ENCODE data around the gene SVOPL. TPM values are rescaled to one million over a fixed set of nuclear protein-coding genes. Genes with fewer than 3 reads are reported as not detected.

The SVOPL gene
- total RNA-seq, 3 donors from 2014 or later = 0.15 to 0.33 TPM; not detected in 1

DNA sequence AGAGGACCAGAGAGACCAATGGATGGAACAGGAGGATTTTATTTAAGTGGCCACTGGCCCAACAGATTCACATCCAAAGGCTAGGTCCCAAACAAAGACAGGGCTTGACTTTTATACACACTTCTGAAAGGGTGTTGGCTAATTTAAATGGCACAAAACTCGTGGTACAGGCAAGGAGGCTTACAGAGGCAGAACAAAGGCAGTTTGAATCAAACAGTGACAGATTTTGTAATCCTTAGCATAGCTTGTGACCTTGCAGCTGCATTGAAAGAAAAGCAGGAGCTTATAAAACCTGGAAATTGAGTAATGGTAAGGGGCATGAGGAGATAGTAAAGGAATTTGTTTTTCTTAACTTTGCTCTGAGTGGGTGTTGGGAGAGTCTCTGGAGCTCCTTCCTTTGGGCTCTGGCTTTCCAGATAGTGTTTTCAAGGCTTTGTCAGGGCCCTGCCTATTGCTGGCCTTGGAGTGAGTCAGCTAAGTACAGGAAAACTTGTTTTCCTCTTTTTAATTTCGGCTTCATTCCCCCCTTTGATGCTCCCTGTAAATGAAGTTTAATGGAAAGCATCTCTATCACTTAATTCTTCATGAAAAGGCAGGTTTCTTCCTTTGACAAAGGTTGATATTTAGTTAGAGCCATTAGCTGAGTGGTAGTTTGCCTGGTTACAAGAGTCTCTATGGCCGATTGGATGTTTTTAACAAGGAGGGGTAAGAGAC is 144.2 kb downstream of the SVOPL start:
- no peaks in the 10 kb centered on the region for H3K27me3 ChIP-seq
- no peaks in the 10 kb centered on the region for H3K4me1 ChIP-seq
- DNase-seq (ENCODE audit: low spot score in 2 of 2) = no peak
- intact Hi-C loops (cut with DNase I; ENCODE audit: low total_unique reads) = no loop called here
- H3K4me3 ChIP-seq = no peak overlapping the region
- H3K36me3 ChIP-seq = peaks cover 30% of the 10 kb centered on the region
- H3K27ac ChIP-seq = no peak overlapping the region
- TF ChIP-seq POLR2A (IDR thresholded peaks at IDR 0.05) = no peak
- TF ChIP-seq, protein P1, sequence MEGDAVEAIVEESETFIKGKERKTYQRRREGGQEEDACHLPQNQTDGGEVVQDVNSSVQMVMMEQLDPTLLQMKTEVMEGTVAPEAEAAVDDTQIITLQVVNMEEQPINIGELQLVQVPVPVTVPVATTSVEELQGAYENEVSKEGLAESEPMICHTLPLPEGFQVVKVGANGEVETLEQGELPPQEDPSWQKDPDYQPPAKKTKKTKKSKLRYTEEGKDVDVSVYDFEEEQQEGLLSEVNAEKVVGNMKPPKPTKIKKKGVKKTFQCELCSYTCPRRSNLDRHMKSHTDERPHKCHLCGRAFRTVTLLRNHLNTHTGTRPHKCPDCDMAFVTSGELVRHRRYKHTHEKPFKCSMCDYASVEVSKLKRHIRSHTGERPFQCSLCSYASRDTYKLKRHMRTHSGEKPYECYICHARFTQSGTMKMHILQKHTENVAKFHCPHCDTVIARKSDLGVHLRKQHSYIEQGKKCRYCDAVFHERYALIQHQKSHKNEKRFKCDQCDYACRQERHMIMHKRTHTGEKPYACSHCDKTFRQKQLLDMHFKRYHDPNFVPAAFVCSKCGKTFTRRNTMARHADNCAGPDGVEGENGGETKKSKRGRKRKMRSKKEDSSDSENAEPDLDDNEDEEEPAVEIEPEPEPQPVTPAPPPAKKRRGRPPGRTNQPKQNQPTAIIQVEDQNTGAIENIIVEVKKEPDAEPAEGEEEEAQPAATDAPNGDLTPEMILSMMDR (IDR thresholded peaks at IDR 0.05) = no peak
- TF ChIP-seq POLR2AphosphoS5 (IDR thresholded peaks at IDR 0.05) = no peak
- H3K9me3 ChIP-seq = peaks cover 45 to 73% of the 10 kb centered on the region in 2 donors

DNA sequence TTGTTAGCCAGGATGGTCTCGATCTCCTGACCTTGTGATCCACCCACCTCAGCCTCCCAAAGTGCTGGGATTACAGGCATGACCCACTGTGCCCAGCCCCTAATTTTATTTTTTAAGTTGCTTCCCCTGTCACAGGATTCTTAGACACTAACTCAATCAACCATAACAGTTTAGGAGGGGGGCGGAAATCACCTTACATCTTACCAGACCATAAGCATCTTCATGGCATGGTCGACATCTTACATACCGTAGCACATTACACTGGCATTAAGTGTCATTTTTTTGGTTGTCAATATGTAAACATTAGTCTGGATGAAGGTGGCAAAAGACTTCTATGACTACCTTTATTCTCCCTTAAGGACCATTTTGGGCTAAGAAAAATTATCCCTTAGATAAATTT is 145.5 kb downstream of the SVOPL start:
- intact Hi-C loops (cut with DNase I; ENCODE audit: low total_unique reads) = no loop called here
- Histone ChIP-seq H3K27ac (no peak overlapping the region), H3K4me1 (no peaks in the 10 kb centered on the region), H3K4me3 (no peak overlapping the region), H3K27me3 (no peaks in the 10 kb centered on the region), H3K9me3 (peaks cover 34 to 61% of the 10 kb centered on the region in 2 donors), H3K36me3 (peaks cover 35% of the 10 kb centered on the region)
- TF ChIP-seq, protein P1 (IDR thresholded peaks at IDR 0.05) = no peak
- TF ChIP-seq POLR2AphosphoS5 (IDR thresholded peaks at IDR 0.05) (no peak), POLR2A (IDR thresholded peaks at IDR 0.05) (no peak)
- no peak for DNase-seq (ENCODE audit: low spot score in 2 of 2)

DNA sequence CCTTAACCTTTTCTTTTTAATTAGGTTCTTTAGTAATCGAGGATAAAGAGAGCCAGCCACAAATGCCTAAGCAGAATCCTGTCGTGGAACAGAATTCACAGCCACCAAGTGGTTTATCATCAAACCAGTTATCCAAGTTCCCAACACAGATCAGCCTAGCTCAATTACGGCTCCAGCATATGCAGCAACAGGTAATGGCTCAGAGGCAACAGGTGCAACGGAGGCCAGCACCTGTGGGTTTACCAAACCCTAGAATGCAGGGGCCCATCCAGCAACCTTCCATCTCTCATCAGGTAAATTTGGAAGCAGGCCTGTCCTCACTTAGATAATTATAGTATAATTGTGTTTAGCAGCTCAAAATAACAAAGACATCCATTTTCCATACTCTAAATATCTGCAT is 146.5 kb downstream of the SVOPL start:
- peaks cover 35% of the 10 kb centered on the region for H3K36me3 ChIP-seq
- no peak overlapping the region for H3K4me3 ChIP-seq
- H3K4me1 ChIP-seq = no peaks in the 10 kb centered on the region
- H3K9me3 ChIP-seq = peaks cover 34 to 54% of the 10 kb centered on the region in 2 donors
- no peaks in the 10 kb centered on the region for H3K27me3 ChIP-seq
- intact Hi-C loops (cut with DNase I; ENCODE audit: low total_unique reads) = no loop called here
- no peak overlapping the region for H3K27ac ChIP-seq
- DNase-seq (ENCODE audit: low spot score in 2 of 2) = no peak
- TF ChIP-seq POLR2AphosphoS5 (IDR thresholded peaks at IDR 0.05) (no peak), POLR2A (IDR thresholded peaks at IDR 0.05) (no peak)
- TF ChIP-seq, protein P1 (IDR thresholded peaks at IDR 0.05) = no peak

DNA sequence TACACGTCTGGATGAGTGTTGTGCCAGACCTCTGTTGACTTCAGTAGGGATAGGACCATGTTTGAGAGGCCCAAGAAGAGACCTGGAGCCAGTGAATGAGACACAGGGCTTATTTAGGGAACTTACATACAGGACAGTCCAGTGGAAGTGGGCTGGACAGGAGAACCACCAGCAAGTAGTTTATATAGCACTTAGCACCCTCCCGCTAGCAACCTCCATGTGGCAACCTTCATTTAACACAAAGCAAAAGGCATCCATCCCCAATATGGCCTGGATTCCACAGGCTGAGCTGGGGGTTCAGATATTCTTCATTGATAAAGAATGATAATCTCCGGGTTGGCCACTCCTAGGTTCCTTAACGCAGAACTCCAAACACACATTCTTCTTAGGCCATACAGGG is 147.4 kb downstream of the SVOPL start:
- Histone ChIP-seq H3K4me1 (no peaks in the 10 kb centered on the region), H3K9me3 (peaks cover 34 to 45% of the 10 kb centered on the region in 2 donors), H3K27me3 (no peaks in the 10 kb centered on the region), H3K36me3 (peaks cover 35% of the 10 kb centered on the region), H3K4me3 (no peak overlapping the region), H3K27ac (no peak overlapping the region)
- no peak for DNase-seq (ENCODE audit: low spot score in 2 of 2)
- intact Hi-C loops (cut with DNase I; ENCODE audit: low total_unique reads) = no loop called here
- TF ChIP-seq, protein P1 (IDR thresholded peaks at IDR 0.05) = no peak
- no peak for TF ChIP-seq POLR2AphosphoS5 (IDR thresholded peaks at IDR 0.05)
- TF ChIP-seq POLR2A (IDR thresholded peaks at IDR 0.05) = no peak

DNA sequence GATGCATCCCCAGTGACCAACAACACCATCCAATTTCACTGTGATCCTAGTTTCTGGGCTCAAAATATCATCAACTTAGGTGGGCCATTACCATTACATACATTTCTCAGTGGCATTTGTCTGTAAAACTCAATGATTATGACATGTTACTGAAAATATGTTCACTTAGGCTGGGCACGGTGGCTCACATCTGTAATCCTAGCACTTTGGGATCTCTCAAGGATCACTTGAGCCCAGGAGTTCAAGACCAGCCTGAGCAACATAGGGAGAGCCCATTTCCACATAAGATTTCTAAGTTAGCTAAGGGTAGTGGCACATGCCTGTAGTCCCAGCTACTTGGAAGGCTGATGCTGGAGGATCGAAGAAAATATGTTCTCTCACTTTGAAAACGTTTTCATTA is 150.1 kb downstream of the SVOPL start:
- H3K27ac ChIP-seq = no peak overlapping the region
- intact Hi-C loops (cut with DNase I; ENCODE audit: low total_unique reads) = no loop called here
- TF ChIP-seq, protein P1 (IDR thresholded peaks at IDR 0.05) = no peak
- TF ChIP-seq POLR2AphosphoS5 (IDR thresholded peaks at IDR 0.05) = no peak
- H3K27me3 ChIP-seq = no peaks in the 10 kb centered on the region
- H3K9me3 ChIP-seq = peaks cover 12 to 18% of the 10 kb centered on the region in 2 donors
- H3K36me3 ChIP-seq = peaks cover 34% of the 10 kb centered on the region
- no peaks in the 10 kb centered on the region for H3K4me1 ChIP-seq
- no peak overlapping the region for H3K4me3 ChIP-seq
- no peak for DNase-seq (ENCODE audit: low spot score in 2 of 2)

Measured in breast epithelium (tissue), 4 donors.